Endothelial cell (in vitro differentiated cells): ENCODE measurements around the gene CEP250. TPM values are rescaled to one million over a fixed set of nuclear protein-coding genes. Genes with fewer than 3 reads are reported as not detected.
"Not testable (repeated sequence)": the region's sequence is repeated elsewhere in the genome, so short reads cannot be mapped to it uniquely, and the experiment has no call there.

Experiments
- DNase-seq: peaks from one replicate; pipeline ENCODE4 v3.0.0; 2021; ENCODE audit warnings: low spot score
- H3K27ac Mint-ChIP-seq: one replicate; pipeline ENCODE4 v1.8.0; 2021; ENCODE audit warnings: mixed read lengths, inconsistent platforms; ENCODE audit not compliant: unreplicated experiment
- H3K27me3 Mint-ChIP-seq: one replicate; pipeline ENCODE4 v1.8.0; 2021; ENCODE audit warnings: mild to moderate bottlenecking, moderate library complexity, mixed read lengths, inconsistent platforms; ENCODE audit not compliant: unreplicated experiment
- H3K36me3 Mint-ChIP-seq: one replicate; pipeline ENCODE4 v1.8.0; 2021; ENCODE audit warnings: mild to moderate bottlenecking, low read depth, mixed read lengths, inconsistent platforms; ENCODE audit not compliant: unreplicated experiment
- H3K4me1 Mint-ChIP-seq: one replicate; pipeline ENCODE4 v1.8.0; 2021; ENCODE audit warnings: mild to moderate bottlenecking, mixed read lengths, inconsistent platforms; ENCODE audit not compliant: unreplicated experiment
- H3K4me3 Mint-ChIP-seq: one replicate; pipeline ENCODE4 v1.8.0; 2021; ENCODE audit warnings: mild to moderate bottlenecking, mixed read lengths, inconsistent platforms; ENCODE audit not compliant: unreplicated experiment
- H3K9me3 Mint-ChIP-seq: one replicate; pipeline ENCODE4 v1.8.0; 2021; ENCODE audit warnings: mixed read lengths, inconsistent platforms; ENCODE audit not compliant: unreplicated experiment
- total RNA-seq: library from RNA; stranded (reverse); fragmentation: NEBNext Ultra II Directional; extraction: Animal tissue kit (Norgen Biotek cat#: 25700); gene quantifications from one replicate; pipeline ENCODE4 v1.2.1, GENCODE V29; 2021; ENCODE audit not compliant: unreplicated experiment
- TF ChIP-seq, protein P1 (sequence below): fragments of 200-600 bp; sonication (generic); IDR thresholded peaks from one replicate; pipeline ENCODE4 v1.5.0; 2021; ENCODE audit warnings: antibody characterized with exemption; ENCODE audit not compliant: unreplicated experiment

CEP250 gene
- total RNA-seq, 1 donor from 2014 or later, result 30.7 TPM

DNA sequence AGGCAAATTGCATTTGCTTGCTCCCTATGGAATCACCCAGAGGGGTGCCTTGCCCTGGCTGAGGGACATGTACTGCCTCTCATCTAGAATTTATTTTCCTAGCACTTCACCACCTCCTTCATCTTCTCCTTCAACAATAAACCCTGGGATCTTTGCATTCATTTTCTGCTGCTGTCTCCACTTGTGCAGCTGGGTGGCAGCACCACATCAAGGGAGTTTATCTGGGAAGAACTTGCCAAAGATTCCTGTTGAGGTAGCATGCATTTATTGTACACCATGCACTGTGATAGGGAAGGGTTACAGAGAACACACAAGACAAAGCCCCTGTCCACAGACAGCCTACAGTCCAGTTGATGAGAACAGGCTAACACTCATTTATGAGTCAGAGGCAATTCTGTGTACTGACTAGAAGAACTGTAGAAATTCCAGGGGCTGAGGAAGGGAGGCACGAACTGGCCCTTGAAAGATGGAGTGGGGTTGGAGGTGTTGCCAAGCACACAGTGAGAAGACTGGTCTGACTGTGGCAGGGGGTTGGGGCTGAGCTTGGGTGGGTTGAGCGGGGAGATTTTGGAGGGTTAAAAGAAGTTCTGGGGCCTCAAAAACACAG, 56.5 kb downstream of the CEP250 start:
- Mint-ChIP-seq H3K4me1 (no peaks in the 10 kb centered on the region), H3K27ac (no peak overlapping the region), H3K4me3 (no peak overlapping the region), H3K9me3 (no peaks in the 10 kb centered on the region), H3K27me3 (peaks cover 7% of the 10 kb centered on the region), H3K36me3 (peaks cover 29% of the 10 kb centered on the region)
- TF ChIP-seq, protein P1, sequence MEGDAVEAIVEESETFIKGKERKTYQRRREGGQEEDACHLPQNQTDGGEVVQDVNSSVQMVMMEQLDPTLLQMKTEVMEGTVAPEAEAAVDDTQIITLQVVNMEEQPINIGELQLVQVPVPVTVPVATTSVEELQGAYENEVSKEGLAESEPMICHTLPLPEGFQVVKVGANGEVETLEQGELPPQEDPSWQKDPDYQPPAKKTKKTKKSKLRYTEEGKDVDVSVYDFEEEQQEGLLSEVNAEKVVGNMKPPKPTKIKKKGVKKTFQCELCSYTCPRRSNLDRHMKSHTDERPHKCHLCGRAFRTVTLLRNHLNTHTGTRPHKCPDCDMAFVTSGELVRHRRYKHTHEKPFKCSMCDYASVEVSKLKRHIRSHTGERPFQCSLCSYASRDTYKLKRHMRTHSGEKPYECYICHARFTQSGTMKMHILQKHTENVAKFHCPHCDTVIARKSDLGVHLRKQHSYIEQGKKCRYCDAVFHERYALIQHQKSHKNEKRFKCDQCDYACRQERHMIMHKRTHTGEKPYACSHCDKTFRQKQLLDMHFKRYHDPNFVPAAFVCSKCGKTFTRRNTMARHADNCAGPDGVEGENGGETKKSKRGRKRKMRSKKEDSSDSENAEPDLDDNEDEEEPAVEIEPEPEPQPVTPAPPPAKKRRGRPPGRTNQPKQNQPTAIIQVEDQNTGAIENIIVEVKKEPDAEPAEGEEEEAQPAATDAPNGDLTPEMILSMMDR, result peak; percentile 48
- peak; percentile 20 for DNase-seq

DNA sequence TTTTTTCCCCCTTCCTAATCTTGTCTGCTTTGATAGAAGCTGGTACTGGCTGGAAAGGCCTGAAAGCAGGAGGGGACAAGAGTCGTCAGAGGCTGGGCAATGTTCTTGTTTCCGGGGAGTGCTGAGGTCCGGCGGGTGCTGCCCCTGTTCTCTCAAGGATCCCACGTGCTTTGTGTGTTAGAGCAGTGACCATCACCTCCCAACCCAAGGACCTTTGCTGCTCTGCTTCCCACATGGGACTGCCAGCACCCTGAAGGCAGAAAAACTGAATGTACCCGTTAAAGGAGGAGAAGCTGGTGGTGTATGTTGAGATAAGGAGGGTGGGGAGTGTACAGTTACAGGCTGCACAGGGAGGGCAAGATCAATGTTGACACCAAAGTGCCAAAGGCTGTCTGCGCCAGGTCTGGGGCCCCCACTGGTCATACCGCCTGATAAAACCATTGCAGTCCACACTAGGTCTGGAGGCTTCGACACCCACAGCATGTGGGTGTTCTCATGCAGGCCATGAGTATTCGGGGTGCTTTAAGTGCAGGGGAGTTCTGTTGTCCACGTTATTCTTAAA, 59.1 kb downstream of the CEP250 start:
- Mint-ChIP-seq H3K27ac (no peak overlapping the region), H3K36me3 (peaks cover 20% of the 10 kb centered on the region), H3K27me3 (peaks cover 7% of the 10 kb centered on the region), H3K4me3 (no peak overlapping the region), H3K9me3 (no peaks in the 10 kb centered on the region), H3K4me1 (no peaks in the 10 kb centered on the region)
- TF ChIP-seq, protein P1, result no peak
- DNase-seq, result no peak

DNA sequence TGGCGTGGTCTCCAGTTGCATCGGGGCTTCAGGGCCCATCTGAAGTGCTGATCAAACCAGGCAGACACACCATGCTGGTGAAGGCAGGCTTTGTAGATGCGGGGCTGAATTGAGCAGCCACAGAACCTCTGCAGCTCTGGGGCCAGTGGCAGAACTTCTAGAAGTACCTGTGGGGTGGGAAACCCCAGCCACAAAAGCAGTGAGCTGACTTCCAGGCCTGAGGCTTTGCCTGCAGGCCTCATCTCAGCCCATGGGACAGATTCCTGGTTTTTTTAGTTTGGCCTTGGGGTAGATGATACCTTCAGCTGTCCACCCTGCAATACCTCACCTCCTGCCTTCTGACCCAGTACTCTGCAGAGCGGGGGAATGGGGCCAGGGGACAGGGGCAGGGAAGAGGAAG, 59.9 kb downstream of the CEP250 start:
- Mint-ChIP-seq H3K4me1 (no peaks in the 10 kb centered on the region), H3K4me3 (no peak overlapping the region), H3K36me3 (peaks cover 16% of the 10 kb centered on the region), H3K9me3 (no peaks in the 10 kb centered on the region), H3K27ac (no peak overlapping the region), H3K27me3 (peaks cover 7% of the 10 kb centered on the region)
- no peak for DNase-seq
- TF ChIP-seq, protein P1, result no peak

DNA sequence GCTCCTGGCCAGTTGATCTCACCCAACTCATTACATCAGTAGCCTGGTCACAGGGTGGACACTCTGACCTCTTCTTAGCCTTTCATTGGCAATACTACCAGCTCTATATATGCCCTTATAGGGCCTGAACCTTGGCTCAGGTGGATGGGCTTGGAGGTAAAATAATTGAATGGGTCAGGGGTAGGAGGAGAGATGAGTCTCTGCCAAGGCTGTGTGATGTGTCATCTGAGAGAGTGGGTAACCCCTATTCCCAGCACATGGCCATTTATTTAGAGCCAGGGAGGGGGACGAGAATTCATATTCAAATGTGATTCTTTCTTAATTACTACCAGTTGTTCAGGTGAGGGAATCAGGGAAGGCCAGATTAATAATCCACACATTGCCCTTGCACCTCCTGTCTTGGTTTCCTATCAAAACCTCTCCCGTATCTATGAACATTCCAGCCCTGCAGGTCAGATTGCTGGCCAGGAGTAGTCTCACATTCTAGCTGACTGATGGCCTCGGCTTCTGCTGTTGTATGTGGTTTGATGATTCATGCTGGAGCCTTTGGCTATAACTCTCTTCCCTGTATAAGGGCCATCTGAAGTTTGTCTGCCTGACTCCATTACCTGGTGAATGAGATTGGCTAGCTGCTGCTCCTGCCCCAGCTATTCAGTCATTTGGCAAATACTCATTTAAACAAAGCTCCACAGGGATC, 60.7 kb downstream of the CEP250 start:
- Mint-ChIP-seq H3K4me1 (no peaks in the 10 kb centered on the region), H3K4me3 (no peak overlapping the region), H3K36me3 (peaks cover 16% of the 10 kb centered on the region), H3K27me3 (peaks cover 7% of the 10 kb centered on the region), H3K27ac (no peak overlapping the region), H3K9me3 (no peaks in the 10 kb centered on the region)
- TF ChIP-seq, protein P1, result no peak
- no peak for DNase-seq

DNA sequence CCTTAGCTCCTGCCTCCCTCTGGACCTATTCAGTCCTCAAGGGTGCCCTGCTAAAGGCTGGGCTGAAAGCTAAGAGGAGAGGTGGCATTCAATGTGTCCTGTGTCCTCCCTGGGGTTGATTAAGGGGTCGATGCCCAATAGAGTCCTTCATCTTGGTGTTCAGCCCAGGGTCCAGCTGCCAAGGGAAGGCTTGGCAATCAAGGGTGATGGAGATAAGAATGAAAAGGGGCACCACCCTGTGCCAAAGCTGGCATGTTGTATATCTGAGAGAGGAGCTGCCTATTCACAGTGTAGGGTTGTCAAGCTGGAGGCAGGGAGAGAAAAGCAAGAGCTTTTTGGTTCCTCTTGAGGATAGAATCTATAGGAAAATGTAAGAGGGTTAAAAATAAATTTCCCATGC, 61.7 kb downstream of the CEP250 start:
- no peak for DNase-seq
- Mint-ChIP-seq H3K36me3 (peaks cover 11% of the 10 kb centered on the region), H3K27ac (no peak overlapping the region), H3K27me3 (peaks cover 3% of the 10 kb centered on the region), H3K4me3 (no peak overlapping the region), H3K4me1 (no peaks in the 10 kb centered on the region), H3K9me3 (no peaks in the 10 kb centered on the region)
- TF ChIP-seq, protein P1, result no peak

DNA sequence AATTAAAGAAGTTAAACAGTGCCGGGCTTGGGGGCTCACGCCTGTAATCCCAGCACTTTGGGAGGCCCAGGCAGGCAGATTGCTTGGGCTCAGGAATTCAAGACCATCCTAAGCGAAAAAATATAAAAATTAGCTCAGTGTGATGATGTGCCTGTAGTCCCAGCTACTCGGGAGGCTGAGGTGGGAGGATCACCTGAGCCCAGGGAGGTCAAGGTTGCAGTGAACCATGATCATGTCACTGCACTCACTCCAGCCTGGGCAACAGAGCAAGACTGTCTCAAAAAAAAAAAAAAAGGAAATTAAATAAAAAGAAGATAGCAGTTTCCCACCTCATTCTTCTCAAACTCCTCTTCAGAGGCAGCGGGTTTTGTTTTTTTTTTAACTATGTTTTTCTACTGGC, 62.4 kb downstream of the CEP250 start:
- not testable (repeated sequence) for H3K27ac Mint-ChIP-seq, DNase-seq, H3K36me3 Mint-ChIP-seq, H3K4me3 Mint-ChIP-seq, H3K27me3 Mint-ChIP-seq, H3K4me1 Mint-ChIP-seq, H3K9me3 Mint-ChIP-seq
